Neural cell (in vitro differentiated cells): Measurements from ENCODE around the gene REM2.

Experiments used
- EZH2 ChIP-seq: fragments of 200-600, 300-800 bp; shearing (Covaris generic), sonication (generic); IDR thresholded peaks from 2 replicates; pipeline ENCODE4 v1.6.1; 2014; ENCODE audit warnings: antibody characterized with exemption, low read length, borderline replicate concordance, mild to moderate bottlenecking; ENCODE audit not compliant: insufficient read depth, poor library complexity, severe bottlenecking
- MXI1 ChIP-seq: fragments of 450-650 bp; conservative IDR thresholded peaks from 2 replicates; pipeline ENCODE4 v1.6.1; 2014; ENCODE audit warnings: antibody characterized with exemption, mild to moderate bottlenecking; ENCODE audit not compliant: poor library complexity, severe bottlenecking
- RAD21 ChIP-seq: fragments of 450-650 bp; conservative IDR thresholded peaks from 2 replicates; pipeline ENCODE4 v1.6.1; 2014; ENCODE audit warnings: antibody characterized with exemption, mild to moderate bottlenecking, moderate library complexity
- TAF1 ChIP-seq: IDR thresholded peaks from 2 replicates; pipeline ENCODE4 v1.6.1; 2012; ENCODE audit warnings: low read depth
- TF ChIP-seq, protein P1 (sequence below): fragments of 450-650 bp; IDR thresholded peaks from 2 replicates; pipeline ENCODE4 v1.5.1; 2014; ENCODE audit warnings: antibody characterized with exemption, mild to moderate bottlenecking, moderate library complexity; ENCODE audit not compliant: poor library complexity, severe bottlenecking

DNA sequence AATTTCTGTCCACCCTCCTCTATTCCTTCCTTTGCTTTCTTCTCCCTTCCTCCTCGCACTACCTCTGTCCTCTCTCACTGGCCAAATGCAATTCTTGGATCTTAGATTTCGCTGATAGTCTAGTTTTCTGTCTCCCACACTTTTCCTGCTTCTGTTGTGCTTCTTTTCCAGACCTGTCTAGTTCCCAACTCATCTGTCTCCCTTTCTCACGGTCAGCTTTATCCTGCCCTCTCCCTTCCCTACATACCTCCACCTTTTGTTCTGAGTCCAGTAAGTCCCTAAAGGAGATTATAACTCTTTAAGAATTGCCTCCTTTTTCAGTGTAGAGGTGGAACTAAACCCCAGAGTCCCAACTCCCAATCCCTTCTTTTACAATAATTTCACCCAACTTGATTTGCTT lies 47.5 kb upstream of the REM2 start:
- TF ChIP-seq, protein P1, sequence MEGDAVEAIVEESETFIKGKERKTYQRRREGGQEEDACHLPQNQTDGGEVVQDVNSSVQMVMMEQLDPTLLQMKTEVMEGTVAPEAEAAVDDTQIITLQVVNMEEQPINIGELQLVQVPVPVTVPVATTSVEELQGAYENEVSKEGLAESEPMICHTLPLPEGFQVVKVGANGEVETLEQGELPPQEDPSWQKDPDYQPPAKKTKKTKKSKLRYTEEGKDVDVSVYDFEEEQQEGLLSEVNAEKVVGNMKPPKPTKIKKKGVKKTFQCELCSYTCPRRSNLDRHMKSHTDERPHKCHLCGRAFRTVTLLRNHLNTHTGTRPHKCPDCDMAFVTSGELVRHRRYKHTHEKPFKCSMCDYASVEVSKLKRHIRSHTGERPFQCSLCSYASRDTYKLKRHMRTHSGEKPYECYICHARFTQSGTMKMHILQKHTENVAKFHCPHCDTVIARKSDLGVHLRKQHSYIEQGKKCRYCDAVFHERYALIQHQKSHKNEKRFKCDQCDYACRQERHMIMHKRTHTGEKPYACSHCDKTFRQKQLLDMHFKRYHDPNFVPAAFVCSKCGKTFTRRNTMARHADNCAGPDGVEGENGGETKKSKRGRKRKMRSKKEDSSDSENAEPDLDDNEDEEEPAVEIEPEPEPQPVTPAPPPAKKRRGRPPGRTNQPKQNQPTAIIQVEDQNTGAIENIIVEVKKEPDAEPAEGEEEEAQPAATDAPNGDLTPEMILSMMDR: no peak
- TF ChIP-seq MXI1 (no peak), RAD21 (no peak), TAF1 (no peak), EZH2 (no peak)
